Stimulated activated CD8-positive, alpha-beta memory T cell treated with anti-CD3 and anti-CD28 coated beads, Interleukin-2, amount 100 ng/mL, for 1 hour (primary cell): ENCODE data around the gene WLS.
"Not testable (repeated sequence)": the region's sequence is repeated elsewhere in the genome, so short reads cannot be mapped to it uniquely, and the experiment has no call there.

ENCODE experiments used
- DNase-seq, 2 donors: peaks; one replicate each; pipeline ENCODE4 v3.0.0-alpha.2; 2020; ENCODE audit warnings: low read depth in 2 of 2

The WLS gene

DNA sequence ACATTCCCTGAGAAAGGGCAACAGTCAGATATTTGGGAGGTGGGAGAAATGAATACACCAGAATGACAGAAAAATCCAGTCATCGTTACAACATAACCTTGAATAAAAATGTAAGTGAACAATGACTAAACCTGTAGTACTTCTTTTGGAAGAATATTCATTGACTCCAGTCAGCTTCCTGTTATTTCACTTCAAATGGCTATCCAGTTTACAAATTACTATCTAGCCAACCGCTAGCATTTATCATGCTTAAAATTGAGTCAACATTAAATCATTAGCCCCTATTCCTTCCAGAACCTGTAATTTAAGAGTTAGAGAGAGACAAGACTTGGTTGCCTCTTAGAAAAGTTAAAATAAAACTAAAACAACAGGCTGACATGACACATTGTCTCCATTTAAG, 33.6 kb downstream of the WLS start:
- no peak for DNase-seq

DNA sequence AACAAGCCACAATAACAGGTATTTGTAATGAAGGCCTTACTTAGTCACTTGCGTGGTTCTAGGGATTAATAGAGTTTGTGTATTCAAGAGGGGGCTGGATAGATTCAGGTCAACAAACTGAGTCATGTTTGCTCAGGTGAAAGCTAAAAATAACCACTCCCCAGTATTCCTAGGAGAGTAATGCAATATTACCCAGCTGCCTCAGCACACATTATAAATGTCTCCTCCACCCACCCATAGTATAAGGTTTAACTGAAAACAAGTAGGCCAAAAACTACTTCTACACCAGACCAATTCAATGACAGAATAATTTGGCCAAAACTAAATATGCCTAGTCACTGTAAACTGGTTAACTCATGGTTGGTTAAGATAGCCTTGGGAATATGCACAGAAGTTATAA, 34.4 kb downstream of the WLS start:
- DNase-seq: no peak

DNA sequence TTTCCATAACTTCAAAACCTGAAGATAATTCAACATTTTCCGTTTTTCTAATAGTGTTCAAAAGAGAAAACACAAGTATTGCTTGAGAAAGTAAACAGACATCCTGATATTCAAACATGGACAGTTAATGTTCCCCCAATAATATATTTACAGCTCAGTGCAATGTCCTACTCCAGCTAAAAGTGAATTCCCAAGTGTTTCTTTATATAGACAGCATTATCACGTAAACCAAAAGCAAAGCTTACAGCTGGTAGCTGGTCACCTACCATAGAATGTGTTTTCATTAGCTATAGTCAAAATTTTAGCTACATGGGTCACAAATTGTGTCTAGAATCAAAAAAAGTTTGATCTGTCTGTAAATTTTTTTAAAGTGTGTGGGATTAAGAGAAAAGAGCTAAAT, 34.9 kb downstream of the WLS start:
- DNase-seq: no peak

DNA sequence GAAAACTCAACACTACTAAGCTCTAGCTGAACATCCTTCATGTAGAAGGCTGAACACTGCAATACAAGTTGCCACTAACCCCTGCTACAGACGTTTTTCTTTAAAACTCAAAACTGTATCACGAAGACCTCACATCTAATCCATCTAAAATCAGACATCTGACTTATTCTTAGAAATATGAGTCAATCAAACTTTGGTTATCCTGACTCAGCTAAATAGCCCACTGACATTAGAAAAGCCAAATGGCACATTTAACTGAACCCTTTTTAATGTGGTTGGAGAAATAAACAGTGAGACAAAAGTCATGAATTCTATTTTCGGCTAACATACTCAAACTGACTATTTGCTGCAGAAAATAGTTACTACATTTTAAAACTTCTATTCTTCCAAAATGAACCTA, 35.6 kb downstream of the WLS start:
- DNase-seq: no peak

GRCh38 chr1:68191717-68192116, 40.6 kb downstream of the WLS start:
- DNase-seq: no peak

GRCh38 chr1:68188644-68189340, 43.5 kb downstream of the WLS start:
- DNase-seq: no peak

GRCh38 chr1:68188060-68188538, 44.2 kb downstream of the WLS start:
- no peak for DNase-seq

GRCh38 chr1:68185743-68186142, 46.6 kb downstream of the WLS start:
- DNase-seq: no peak

DNA sequence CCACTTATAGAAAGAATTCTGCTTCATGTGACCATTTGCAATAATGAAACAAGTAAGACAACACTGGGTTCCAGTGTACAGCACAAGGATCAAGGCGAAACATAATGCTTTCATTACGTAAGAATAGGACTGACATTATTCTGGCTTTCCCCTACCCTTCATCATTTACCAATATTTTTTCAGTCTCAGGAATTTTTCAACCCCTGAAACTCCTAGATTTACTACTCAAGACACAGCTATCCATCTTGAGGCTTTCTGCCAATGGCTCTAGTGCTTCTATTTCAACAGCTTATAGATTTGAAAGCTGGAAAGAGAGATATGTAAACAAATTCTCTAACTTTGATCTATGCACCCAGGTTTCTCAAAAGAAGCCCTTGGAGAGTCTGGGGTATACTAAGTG, 48.4 kb downstream of the WLS start:
- no peak for DNase-seq

GRCh38 chr1:68181165-68181556, 51.2 kb downstream of the WLS start:
- no peak for DNase-seq

GRCh38 chr1:68180441-68181164, 51.7 kb downstream of the WLS start:
- DNase-seq: no peak

- DNase-seq: no peak
These were observed 53.4 kb downstream of the WLS start for GRCh38 chr1:68178821-68179490.

GRCh38 chr1:68175621-68176398, 56.5 kb downstream of the WLS start:
- DNase-seq: no peak

- DNase-seq: no peak
These were observed 57.6 kb downstream of the WLS start for GRCh38 chr1:68174738-68175113.

DNA sequence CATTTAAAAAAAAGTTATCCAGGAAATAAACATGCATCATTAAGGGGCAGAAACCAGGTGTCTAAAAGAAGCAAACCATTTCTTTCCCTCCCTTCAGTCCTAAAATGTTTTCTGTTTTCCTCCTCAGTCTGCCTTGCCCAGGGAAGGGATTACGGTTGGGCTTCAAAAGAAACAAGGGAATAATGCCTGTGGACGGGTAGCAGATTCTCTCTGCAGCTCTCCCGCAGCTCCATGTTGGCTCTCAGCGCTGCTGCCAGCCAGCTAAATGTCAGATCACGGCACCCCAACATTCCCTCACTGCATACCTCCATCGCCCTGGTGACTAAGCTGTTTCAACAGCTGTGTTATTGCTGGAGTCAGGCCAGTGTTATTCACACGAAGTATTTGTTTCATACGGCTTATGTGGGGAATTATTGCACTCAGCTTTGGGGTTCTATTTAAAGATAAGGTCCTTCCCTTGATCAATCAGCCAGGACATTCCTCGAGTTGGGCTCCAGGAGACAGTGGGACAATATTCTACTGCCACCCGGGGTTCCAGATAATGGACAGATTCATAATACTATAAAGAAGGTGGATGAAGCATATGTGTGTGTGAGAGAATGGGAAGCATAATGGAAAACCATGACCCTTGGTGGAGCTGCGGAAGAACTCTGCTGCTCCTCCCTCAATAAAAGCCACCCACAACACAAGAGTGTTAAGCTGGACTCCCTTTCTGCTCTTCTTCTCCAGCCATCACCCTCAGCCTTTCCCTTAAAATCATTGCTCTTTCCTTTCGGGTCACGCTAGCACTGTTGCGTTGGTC, 58.2 kb downstream of the WLS start:
- DNase-seq: no peak

DNA sequence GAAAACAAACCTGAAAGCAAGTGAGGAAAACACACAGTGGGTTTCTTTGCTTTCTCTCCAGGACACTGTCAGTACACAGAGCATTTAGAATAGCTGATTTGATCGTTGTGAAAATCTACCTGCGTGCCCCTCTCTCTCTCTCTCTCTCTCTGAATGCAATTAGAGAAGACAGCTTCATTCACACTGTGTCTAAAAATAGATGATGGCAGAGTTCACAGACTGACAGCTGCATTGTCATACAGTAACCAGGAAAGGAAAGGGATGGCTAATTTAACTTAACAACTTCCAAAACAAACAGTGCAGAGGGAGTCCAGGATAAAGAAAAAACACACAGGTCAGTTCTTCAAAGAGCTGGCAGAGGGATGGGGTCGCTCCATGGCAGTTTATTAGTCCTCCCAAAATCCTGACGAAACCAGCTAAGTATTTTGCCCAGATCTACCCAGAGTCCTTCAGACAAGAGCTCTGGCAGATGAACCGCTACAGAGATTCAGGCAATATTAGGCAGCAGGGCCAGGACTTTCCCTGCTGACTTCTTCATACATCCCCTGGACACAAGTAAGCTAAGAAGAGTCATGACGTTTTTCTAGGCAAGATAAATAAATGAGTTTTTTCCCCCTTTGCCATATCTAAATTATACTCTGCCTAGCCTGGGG, 58.9 kb downstream of the WLS start:
- DNase-seq: no peak

GRCh38 chr1:68171795-68172194, 60.5 kb downstream of the WLS start:
- not testable (repeated sequence) for DNase-seq

GRCh38 chr1:68168545-68169171, 63.7 kb downstream of the WLS start:
- no peak for DNase-seq

DNA sequence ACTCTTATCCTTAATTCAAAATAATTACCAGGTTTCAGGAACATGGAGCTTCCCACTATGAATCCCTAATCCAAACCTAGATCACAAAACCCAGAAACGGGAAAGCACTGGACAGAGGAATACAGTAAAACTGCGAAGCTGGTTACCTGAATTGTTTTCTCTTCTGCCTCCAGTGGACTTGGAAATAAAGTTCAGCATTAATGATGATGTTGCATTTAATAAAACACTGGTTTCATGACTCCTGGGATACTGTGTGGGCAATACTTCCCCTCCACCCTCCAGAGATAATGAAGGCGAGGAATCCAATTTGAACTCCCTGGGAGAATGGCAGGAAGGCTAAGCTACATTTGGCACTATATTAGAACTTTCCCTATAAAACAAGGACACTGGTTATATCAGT, 65.1 kb downstream of the WLS start:
- DNase-seq: no peak

- no peak for DNase-seq
These were observed 66.0 kb downstream of the WLS start for GRCh38 chr1:68166348-68166747.
